A549 (cell line): ENCODE results near the gene CBX4. TPM values are rescaled to one million over a fixed set of nuclear protein-coding genes. Genes with fewer than 3 reads are reported as not detected.

Source experiments
- ATAC-seq, 2 experiments: fragments of 200-7000 bp in 1 of 2; fragments of >200 bp in 1 of 2; cut with Nextera tagmentation in 1 of 2; cut with Tn5 transposase in 1 of 2; 3 replicates each; pipeline versions ENCODE4 v1.8.0 to v1.9.1; 2018 to 2020; ENCODE audit warnings: mild to moderate bottlenecking in 1 of 2, moderate library complexity in 1 of 2
- CTCF ChIA-PET: fragments of 300-600 bp; sonication (Branson Sonifier 250); formaldehyde crosslinking; extraction: SDS; loops from one replicate; lab custom pipeline; 2021; ENCODE audit warnings: antibody characterized with exemption, inconsistent platforms; lab: Yijun Ruan, JAX
- POLR2A ChIA-PET: fragments of 350-600 bp; formaldehyde crosslinking; extraction: SDS; loops from one replicate; lab custom pipeline; 2021; ENCODE audit warnings: antibody characterized with exemption, inconsistent platforms; lab: Yijun Ruan, JAX
- DNase-seq, 2 experiments: peaks; one replicate each; pipeline versions ENCODE4 v3.0.0 to v3.0.0-alpha.2; 2011 to 2016; ENCODE audit warnings: low read depth in 1 of 2, low spot score in 1 of 2
- FAIRE-seq: peaks from 2 replicates; lab custom pipeline; 2011; peaks lifted over from hg19 to GRCh38; lab: Jason Lieb, UNC
- H3K27ac ChIP-seq, 2 experiments: fragments of >200 bp; sonication (Bioruptor Twin); formaldehyde crosslinking; 3 replicates each; pipeline ENCODE4 v1.5.1; 2016 to 2017
- H3K4me1 ChIP-seq: fragments of >200 bp; sonication (Bioruptor Twin); formaldehyde crosslinking; 3 replicates; pipeline ENCODE4 v1.6.1; 2016
- H3K4me2 ChIP-seq: fragments of >200 bp; sonication (Bioruptor Twin); formaldehyde crosslinking; 3 replicates; pipeline ENCODE4 v1.6.1; 2016
- H3K4me3 ChIP-seq: fragments of >200 bp; sonication (Bioruptor Twin); formaldehyde crosslinking; 3 replicates; pipeline ENCODE4 v1.5.1; 2016
- H3K9me3 ChIP-seq: fragments of >200 bp; sonication (Bioruptor Twin); formaldehyde crosslinking; 3 replicates; pipeline ENCODE4 v1.6.1; 2016
- CBX8 ChIP-seq: fragments of 200-600 bp; sonication (generic); IDR thresholded peaks from 2 replicates; pipeline ENCODE4 v1.6.1; 2016
- CEBPB ChIP-seq, 2 experiments: fragments of >200 bp in 1 of 2; sonication (Bioruptor Twin) in 1 of 2; formaldehyde crosslinking in 1 of 2; IDR thresholded peaks; 2 replicates each; pipeline ENCODE4 v1.6.1; 2012 to 2016
- CTCF ChIP-seq: fragments of >200 bp; sonication (Bioruptor Twin); formaldehyde crosslinking; IDR thresholded peaks from 3 replicates; pipeline ENCODE4 v1.5.1; 2016
- EHF ChIP-seq: fragments of 250-450 bp; sonication (Bioruptor Pico); IDR thresholded peaks from 2 replicates; pipeline ENCODE4 v1.5.0; 2020; ENCODE audit warnings: mild to moderate bottlenecking
- ESRRA ChIP-seq: fragments of 150-350 bp; IDR thresholded peaks from 2 replicates; pipeline ENCODE4 v1.6.1; 2014; ENCODE audit warnings: mild to moderate bottlenecking, low read length, borderline replicate concordance
- FOXS1 ChIP-seq: fragments of 250-450 bp; sonication (Bioruptor Pico); IDR thresholded peaks from 2 replicates; pipeline ENCODE4 v1.5.0; 2020; ENCODE audit warnings: mild to moderate bottlenecking, moderate library complexity
- HDAC2 ChIP-seq: fragments of 200-600 bp; sonication (generic); IDR thresholded peaks from 2 replicates; pipeline ENCODE4 v1.6.1; 2016
- HES2 ChIP-seq: fragments of >200 bp; sonication (Bioruptor Twin); formaldehyde crosslinking; IDR thresholded peaks from 2 replicates; pipeline ENCODE4 v1.6.1; 2016
- JUN ChIP-seq, 2 experiments: fragments of >200 bp; sonication (Bioruptor Twin); formaldehyde crosslinking; IDR thresholded peaks; 2 replicates in 1 of 2; 3 replicates in 1 of 2; pipeline ENCODE4 v1.6.1; 2016 to 2017
- MYC ChIP-seq: IDR thresholded peaks from 2 replicates; pipeline ENCODE4 v1.6.1; 2012; ENCODE audit warnings: mild to moderate bottlenecking, inconsistent platforms, low read length, improper control_type of control experiment, borderline replicate concordance
- NFE2L2 ChIP-seq: fragments of 150-350 bp; conservative IDR thresholded peaks from 2 replicates; pipeline ENCODE4 v1.6.1; 2014; ENCODE audit warnings: low read length
- NR3C1 ChIP-seq: fragments of >200 bp; sonication (Bioruptor Twin); formaldehyde crosslinking; IDR thresholded peaks from 3 replicates; pipeline ENCODE4 v1.6.1; 2017
- PBX3 ChIP-seq: IDR thresholded peaks from 2 replicates; pipeline ENCODE4 v1.6.1; 2012
- PHF8 ChIP-seq: fragments of 200-600 bp; sonication (generic); IDR thresholded peaks from 2 replicates; pipeline ENCODE4 v1.6.1; 2016; ENCODE audit warnings: low read depth, mild to moderate bottlenecking, antibody characterized with exemption, moderate library complexity, borderline replicate concordance
- RCOR1 ChIP-seq: fragments of 150-350 bp; IDR thresholded peaks from 2 replicates; pipeline ENCODE4 v1.6.1; 2014; ENCODE audit warnings: antibody characterized with exemption, low read length, low read depth
- RFX5 ChIP-seq: fragments of 450-650 bp; IDR thresholded peaks from 2 replicates; pipeline ENCODE4 v1.7.1; 2014; ENCODE audit warnings: antibody characterized with exemption, mild to moderate bottlenecking, moderate library complexity
- ZFP36 ChIP-seq: fragments of 450-650 bp; IDR thresholded peaks from 2 replicates; pipeline ENCODE4 v1.6.1; 2014; ENCODE audit warnings: borderline replicate concordance; ENCODE audit not compliant: partially characterized antibody
- ZNF302 ChIP-seq: fragments of 250-450 bp; sonication (Bioruptor Pico); IDR thresholded peaks from 2 replicates; pipeline ENCODE4 v1.9.0; 2021; ENCODE audit warnings: inconsistent platforms, mild to moderate bottlenecking, moderate library complexity
- WGBS: methylation state at CpG from one replicate; pipeline ENCODE4 v1.1.6; 2017; ENCODE audit errors: missing lambda C conversion rate; 5-methylcytosine and 5-hydroxymethylcytosine counted together
- polyA plus RNA-seq, 4 experiments: library from polyadenylated mRNA; depleted of rRNA in 3 of 4; stranded (reverse); fragments of >200 nt; fragmentation: RNase III in 1 of 4; extraction: RNeasy Plus Mini Kit Qiagen cat#74134 plus additional on column Dnase treatment in 1 of 4; gene quantifications; 2 replicates in 3 of 4; 3 replicates in 1 of 4; pipeline ENCODE4 v1.2.3, GENCODE V29; 2011 to 2017
- TF ChIP-seq, protein P1 (sequence below): fragments of 250-450 bp; sonication (Bioruptor Pico); IDR thresholded peaks from 2 replicates; pipeline ENCODE4 v1.5.0; 2021; ENCODE audit warnings: mild to moderate bottlenecking, moderate library complexity, borderline replicate concordance
- TF ChIP-seq, protein P2 (sequence below): fragments of 450-650 bp; IDR thresholded peaks from 2 replicates; pipeline ENCODE4 v1.6.1; 2014; ENCODE audit warnings: antibody characterized with exemption
- TF ChIP-seq, protein P3 (sequence below): IDR thresholded peaks from 2 replicates; pipeline ENCODE4 v1.6.1; 2012

The CBX4 gene
- polyA plus RNA-seq, 2 of the 4 experiments (the other 2 are of a cell fraction): 31.0 to 34.1 TPM

GRCh38 chr17:79841369-79842135, 2.3 kb upstream of the CBX4 start:
- DNase-seq: no peak
- H3K9me3 ChIP-seq: no peaks in the 10 kb centered on the region
- TF ChIP-seq ZFP36: no peak
- no peak for TF ChIP-seq MYC
- no peak for TF ChIP-seq JUN (IDR thresholded peaks at IDR 0.05)
- TF ChIP-seq ESRRA: no peak
- TF ChIP-seq, protein P1, sequence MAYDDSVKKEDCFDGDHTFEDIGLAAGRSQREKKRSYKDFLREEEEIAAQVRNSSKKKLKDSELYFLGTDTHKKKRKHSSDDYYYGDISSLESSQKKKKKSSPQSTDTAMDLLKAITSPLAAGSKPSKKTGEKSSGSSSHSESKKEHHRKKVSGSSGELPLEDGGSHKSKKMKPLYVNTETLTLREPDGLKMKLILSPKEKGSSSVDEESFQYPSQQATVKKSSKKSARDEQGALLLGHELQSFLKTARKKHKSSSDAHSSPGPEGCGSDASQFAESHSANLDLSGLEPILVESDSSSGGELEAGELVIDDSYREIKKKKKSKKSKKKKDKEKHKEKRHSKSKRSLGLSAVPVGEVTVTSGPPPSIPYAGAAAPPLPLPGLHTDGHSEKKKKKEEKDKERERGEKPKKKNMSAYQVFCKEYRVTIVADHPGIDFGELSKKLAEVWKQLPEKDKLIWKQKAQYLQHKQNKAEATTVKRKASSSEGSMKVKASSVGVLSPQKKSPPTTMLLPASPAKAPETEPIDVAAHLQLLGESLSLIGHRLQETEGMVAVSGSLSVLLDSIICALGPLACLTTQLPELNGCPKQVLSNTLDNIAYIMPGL (CRISPR knock-in tag): no peak
- TF ChIP-seq EHF (CRISPR knock-in tag): no peak
- TF ChIP-seq NR3C1: no peak
- TF ChIP-seq ZNF302 (CRISPR knock-in tag): no peak
- TF ChIP-seq FOXS1 (CRISPR knock-in tag): no peak
- no peak for TF ChIP-seq CEBPB (IDR thresholded peaks at IDR 0.05)
- TF ChIP-seq PHF8: no peak
- no peak for TF ChIP-seq RFX5
- TF ChIP-seq RCOR1: no peak
- no peak for TF ChIP-seq NFE2L2
- TF ChIP-seq CBX8: no peak
- TF ChIP-seq HDAC2: no peak
- no peak for FAIRE-seq
- POLR2A ChIA-PET: interaction anchor here (3.3 to 3.6 kb wide), 2 partner anchors 30 to 151 kb away, joined by 38 to 84 read pairs; no protein-coding TSS in a partner anchor
- H3K4me1 ChIP-seq: peaks cover 48% of the 10 kb centered on the region
- H3K4me2 ChIP-seq: peak overlapping the region; percentile 81; the same call in 2 of the 3 replicates
- H3K4me3 ChIP-seq: no peak overlapping the region
- H3K27ac ChIP-seq: peak overlapping the region; percentile 95 to 98; a peak in 4 of 6 replicates
- 75% methylated on average over 45 of the region's 55 CpGs for WGBS
- CTCF ChIA-PET: interaction anchor here (0.6 to 15.4 kb wide), 40 partner anchors 8 to 915 kb away, joined by 3 to 238 read pairs (median 6); partner anchors contain the start of gene CBX8
- ATAC-seq: no peak

DNA sequence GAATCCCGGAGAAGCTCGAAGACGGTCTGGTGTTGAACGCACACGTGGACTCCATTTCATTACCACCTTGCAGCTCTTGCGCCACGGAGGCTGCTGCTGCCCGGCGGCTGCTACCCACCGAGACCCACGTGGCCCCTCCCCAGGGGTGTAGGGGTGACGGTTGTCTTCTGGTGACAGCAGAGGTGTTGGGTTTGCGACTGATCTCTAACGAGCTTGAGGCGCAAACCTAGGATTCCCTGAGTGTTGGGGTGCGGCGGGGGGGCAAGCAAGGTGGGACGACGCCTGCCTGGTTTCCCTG, 1.7 kb upstream of the CBX4 start:
- Histone ChIP-seq H3K4me3 (peak overlapping the region; percentile 82; the same call in 2 of the 3 replicates), H3K9me3 (no peaks in the 10 kb centered on the region), H3K27ac (peak overlapping the region; percentile 95 to 98), H3K4me1 (peaks cover 52% of the 10 kb centered on the region), H3K4me2 (peak overlapping the region; percentile 81)
- ATAC-seq (no peak), DNase-seq (no peak), FAIRE-seq (no peak)
- 55% methylated on average over 14 of the region's 19 CpGs for WGBS
- ChIA-PET CTCF (interaction anchor here (0.6 to 15.4 kb wide), 37 partner anchors 8 to 914 kb away, joined by 3 to 238 read pairs (median 10); partner anchors contain the start of gene CBX8), POLR2A (interaction anchor here (2.6 to 3.6 kb wide), 4 partner anchors 29 to 152 kb away, joined by 11 to 84 read pairs (median 33); no protein-coding TSS in a partner anchor)
- TF ChIP-seq, protein P2, sequence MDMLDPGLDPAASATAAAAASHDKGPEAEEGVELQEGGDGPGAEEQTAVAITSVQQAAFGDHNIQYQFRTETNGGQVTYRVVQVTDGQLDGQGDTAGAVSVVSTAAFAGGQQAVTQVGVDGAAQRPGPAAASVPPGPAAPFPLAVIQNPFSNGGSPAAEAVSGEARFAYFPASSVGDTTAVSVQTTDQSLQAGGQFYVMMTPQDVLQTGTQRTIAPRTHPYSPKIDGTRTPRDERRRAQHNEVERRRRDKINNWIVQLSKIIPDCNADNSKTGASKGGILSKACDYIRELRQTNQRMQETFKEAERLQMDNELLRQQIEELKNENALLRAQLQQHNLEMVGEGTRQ: peak; percentile 41; the same call in 1 of the 2 replicates
- TF ChIP-seq RCOR1: no peak
- TF ChIP-seq, protein P3, sequence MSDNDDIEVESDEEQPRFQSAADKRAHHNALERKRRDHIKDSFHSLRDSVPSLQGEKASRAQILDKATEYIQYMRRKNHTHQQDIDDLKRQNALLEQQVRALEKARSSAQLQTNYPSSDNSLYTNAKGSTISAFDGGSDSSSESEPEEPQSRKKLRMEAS: peak; percentile 80

DNA sequence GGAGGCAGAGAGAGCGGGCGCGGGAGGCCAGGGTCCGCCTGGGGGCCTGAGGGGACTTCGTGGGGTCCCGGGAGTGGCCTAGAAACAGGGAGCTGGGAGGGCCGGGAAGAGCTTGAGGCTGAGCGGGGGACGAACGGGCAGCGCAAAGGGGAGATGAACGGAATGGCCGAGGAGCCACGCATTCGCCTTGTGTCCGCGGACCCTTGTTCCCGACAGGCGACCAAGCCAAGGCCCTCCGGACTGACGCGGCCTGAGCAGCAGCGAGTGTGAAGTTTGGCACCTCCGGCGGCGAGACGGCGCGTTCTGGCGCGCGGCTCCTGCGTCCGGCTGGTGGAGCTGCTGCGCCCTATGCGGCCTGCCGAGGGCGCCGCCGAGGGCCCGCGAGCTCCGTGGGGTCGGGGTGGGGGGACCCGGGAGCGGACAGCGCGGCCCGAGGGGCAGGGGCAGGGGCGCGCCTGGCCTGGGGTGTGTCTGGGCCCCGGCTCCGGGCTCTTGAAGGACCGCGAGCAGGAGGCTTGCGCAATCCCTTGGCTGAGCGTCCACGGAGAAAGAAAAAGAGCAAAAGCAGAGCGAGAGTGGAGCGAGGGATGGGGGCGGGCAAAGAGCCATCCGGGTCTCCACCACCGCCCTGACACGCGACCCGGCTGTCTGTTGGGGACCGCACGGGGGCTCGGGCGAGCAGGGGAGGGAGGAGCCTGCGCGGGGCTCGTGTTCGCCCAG, 1.2 kb upstream of the CBX4 start:
- Histone ChIP-seq H3K4me3 (peak overlapping the region; percentile 82), H3K27ac (peak overlapping the region; percentile 95 to 98), H3K4me2 (peak overlapping the region; percentile 81), H3K4me1 (peaks cover 52% of the 10 kb centered on the region), H3K9me3 (no peaks in the 10 kb centered on the region)
- ChIA-PET CTCF (interaction anchor here (0.6 to 15.4 kb wide), 57 partner anchors 9 to 951 kb away, joined by 3 to 238 read pairs (median 6); partner anchors contain the start of gene CBX8), POLR2A (interaction anchor here (1.1 to 3.6 kb wide), 14 partner anchors 8 to 153 kb away, joined by 3 to 84 read pairs (median 10); partner anchors contain the start of gene CBX8)
- ATAC-seq (no peak), DNase-seq (peak in 1 of 2 experiments; percentile 54), FAIRE-seq (no peak)
- TF ChIP-seq CEBPB (IDR thresholded peaks at IDR 0.05): peak; percentile 99
- TF ChIP-seq PBX3: no peak
- 0 out of 2 replicates have a peak, but pooled peaks have one; percentile 28 for TF ChIP-seq HES2
- 0 out of 3 replicates have a peak, but pooled peaks have one; percentile 12 for TF ChIP-seq CTCF
- WGBS: 56% methylated on average over 58 of the region's 74 CpGs
